ENCODE data around the gene TSEN15.

TSEN15 gene
- 13.1 to 29.8 reads per million in 2 donors for total RNA-seq

- peak; percentile 41 to 92 (median 48) for DNase-seq
Observed at GRCh38 chr1:184051485-184052193, at the start of gene TSEN15. TSS of gene TSEN15 (plus strand) at chr1:184051730. CDS start at chr1:184051756, 26 bp downstream.

- no peak for DNase-seq
Observed at GRCh38 chr1:184002071-184002470, 49.5 kb upstream of the TSEN15 start.

- DNase-seq, result no peak
Observed at GRCh38 chr1:184004935-184005334, 46.6 kb upstream of the TSEN15 start.

GRCh38 chr1:184005506-184005905 lies 46.0 kb upstream of the TSEN15 start:
- no peak for DNase-seq

DNA sequence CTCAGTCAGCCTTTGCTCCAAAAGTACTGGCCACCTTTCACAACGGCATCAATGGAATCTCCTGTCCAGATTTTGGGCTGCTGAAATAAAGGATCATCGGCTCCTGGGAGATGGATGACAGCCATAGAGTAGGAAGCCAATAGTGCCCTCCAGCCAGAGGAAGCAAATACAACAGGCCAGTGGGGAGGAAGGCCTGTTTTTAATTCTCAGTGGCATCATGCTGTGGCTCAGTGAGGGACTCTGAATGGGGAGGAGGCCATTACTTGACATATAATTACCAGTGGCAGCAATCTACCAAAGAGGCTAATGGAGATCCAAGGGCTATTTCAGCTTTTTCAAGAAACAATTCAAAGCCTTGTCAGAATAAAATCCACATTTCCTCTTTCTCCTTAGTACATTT lies 40.7 kb upstream of the TSEN15 start:
- DNase-seq, result no peak

DNA sequence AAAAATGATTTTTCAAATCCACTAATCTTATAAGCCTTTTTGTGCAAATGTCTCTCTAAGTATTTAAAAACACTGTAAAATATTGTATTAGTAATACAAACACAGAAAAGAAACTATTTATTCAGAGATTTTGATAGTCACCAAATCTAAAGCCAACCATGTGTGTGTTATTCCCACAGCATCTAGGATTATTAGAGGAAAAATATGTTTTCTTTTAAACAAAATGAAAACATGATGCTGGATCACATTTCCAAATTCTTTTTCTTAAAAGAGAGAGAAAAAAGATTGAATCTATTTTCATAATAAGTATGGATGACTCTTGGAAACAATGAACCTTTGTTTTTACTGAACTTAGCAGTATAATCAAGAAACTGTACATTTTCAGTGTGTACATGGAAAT lies 39.3 kb upstream of the TSEN15 start:
- no peak for DNase-seq

DNA sequence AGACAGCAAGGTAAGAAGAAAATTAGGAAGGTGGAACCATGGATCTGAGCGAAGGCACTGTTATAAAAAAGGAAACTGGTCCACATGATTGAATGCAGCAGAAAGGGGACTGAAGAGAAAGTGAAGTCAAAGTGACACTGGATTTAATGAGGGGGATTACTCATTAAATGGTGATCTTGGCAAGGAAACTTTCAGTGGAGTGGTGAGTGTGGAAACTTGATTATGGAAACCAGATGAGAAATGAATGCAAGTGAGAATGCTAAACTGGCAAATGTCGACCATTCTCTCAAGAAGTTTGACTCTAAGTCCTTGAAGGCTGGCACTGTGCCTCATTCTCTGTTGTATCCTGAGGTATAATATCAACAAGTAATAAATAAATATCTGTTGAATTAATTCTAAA lies 37.3 kb upstream of the TSEN15 start:
- DNase-seq, result no peak

DNA sequence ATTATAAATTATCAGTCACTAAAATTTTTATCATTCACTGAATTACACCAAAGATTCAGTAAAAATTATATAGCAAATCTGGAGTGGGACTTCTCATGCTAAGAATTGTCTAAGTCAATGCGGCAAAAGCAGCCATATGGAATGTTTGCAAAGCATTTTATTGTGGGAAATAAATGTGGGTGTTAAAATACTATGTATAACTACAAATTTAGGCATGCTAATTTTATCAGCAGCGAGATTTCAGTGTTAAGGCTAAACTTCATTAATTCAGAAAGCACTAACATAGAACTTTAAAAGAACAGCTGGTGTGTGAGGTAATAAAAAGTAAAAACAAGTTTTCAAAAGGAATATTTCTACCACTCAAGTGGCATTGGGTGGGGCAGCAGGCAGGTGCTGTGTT lies 35.4 kb upstream of the TSEN15 start:
- no peak for DNase-seq

GRCh38 chr1:184017306-184017705 lies 34.2 kb upstream of the TSEN15 start:
- DNase-seq, result no peak

GRCh38 chr1:184018622-184019021 lies 32.9 kb upstream of the TSEN15 start:
- no peak for DNase-seq

- no peak for DNase-seq
Observed at GRCh38 chr1:184019069-184019468, 32.5 kb upstream of the TSEN15 start.

DNA sequence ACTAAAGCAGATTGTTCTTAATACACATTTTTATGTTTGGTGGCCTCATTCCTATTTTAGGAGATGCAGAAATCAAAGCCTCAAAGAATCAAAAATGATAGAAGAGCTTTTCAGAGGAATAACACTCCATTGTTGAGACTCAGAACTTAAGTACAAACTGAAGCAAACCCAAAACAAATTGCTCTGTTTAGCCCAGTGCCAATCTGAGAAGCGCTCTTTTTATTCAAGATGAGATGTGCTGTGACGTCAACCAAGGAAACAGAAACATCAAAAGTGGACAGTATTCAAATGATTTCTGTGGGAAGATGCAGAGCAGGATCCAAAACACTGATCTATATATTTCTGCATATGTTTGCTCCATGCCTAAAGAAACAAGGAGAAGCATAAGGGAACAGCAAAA lies 32.0 kb upstream of the TSEN15 start:
- no peak for DNase-seq

GRCh38 chr1:184020328-184020727 lies 31.2 kb upstream of the TSEN15 start:
- DNase-seq, result no peak

DNA sequence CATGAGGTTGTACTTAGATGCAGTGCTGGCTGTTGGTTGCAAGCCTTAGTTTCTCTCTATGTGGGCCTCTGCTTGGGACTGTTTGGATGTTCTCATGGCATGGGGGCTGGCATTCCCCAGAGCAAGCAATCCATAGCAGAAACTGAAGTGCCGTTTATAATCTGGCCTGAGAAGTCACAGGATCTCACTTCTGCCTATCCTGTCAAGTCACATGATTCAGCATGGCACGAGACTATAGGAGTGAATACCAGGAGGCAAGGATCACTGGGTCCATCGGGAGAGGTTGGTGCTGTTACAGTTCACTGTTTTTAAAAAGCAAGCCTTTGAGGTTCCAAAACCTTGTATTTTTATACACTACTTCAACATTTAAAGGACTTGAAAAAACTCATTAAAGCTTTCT lies 30.7 kb upstream of the TSEN15 start:
- no peak for DNase-seq

- no peak for DNase-seq
Observed at GRCh38 chr1:184021728-184022127, 29.8 kb upstream of the TSEN15 start.

- DNase-seq, result no peak
Observed at GRCh38 chr1:184022668-184023067, 28.9 kb upstream of the TSEN15 start.

GRCh38 chr1:184023171-184023570 lies 28.4 kb upstream of the TSEN15 start:
- no peak for DNase-seq

GRCh38 chr1:184025242-184025675 lies 26.3 kb upstream of the TSEN15 start:
- DNase-seq, result no peak

DNA sequence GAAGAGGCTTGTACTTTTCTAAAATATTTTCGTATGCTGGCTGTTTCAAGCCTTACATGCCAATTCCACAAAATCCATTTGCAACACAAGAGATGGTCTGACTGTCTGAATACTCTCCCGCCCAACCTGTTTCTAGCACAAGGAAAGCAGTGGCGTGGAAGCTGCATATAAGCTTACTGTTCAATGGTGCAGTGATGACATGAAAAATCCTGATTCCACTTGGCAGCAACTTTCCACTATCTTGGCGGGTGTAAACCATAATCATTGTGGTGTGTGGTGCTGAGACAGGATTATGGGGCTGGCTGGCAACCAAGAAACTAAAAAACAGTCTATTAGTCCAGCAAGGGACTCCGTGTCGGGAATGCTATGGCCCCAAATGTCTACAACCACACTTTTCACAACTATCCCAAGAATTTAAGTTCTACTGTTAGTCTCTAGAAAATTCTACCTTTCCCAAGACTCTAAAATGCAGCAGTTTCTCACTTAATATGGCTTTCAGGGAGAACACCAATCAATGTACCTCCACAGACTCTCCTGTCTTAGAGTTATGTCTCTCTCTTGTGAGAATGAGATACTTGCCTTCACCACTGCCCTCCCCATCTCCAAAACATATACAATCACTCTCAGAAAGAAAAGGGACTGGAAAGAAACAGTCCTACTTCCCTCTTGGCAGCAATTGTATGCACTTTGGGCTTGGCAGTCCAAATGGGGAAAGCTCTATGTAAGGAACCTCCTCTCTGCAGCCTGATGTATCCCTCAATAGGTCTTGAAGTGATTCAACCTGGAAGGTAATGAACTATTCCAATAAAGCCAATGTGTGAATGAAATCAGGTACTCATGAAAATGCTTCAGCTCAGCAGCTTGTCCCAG lies 23.5 kb upstream of the TSEN15 start:
- no peak for DNase-seq

GRCh38 chr1:184028854-184029623 lies 22.5 kb upstream of the TSEN15 start:
- no peak for DNase-seq

- DNase-seq, result no peak
Observed at GRCh38 chr1:184030433-184031091, 21.0 kb upstream of the TSEN15 start.

- DNase-seq, result no peak
Observed at GRCh38 chr1:184031092-184031408, 20.5 kb upstream of the TSEN15 start.

All from T-helper 2 cell (primary cell).